ENCODE measurements around the gene KRTAP9-8. TPM values are rescaled to one million over a fixed set of nuclear protein-coding genes. Genes with fewer than 3 reads are reported as not detected.

KRTAP9-8 gene
- total and polyA plus RNA-seq, 2 of the 8 experiments (the other 6 are each of a cell fraction or from before 2014, with no cell fraction given): not detected

DNA sequence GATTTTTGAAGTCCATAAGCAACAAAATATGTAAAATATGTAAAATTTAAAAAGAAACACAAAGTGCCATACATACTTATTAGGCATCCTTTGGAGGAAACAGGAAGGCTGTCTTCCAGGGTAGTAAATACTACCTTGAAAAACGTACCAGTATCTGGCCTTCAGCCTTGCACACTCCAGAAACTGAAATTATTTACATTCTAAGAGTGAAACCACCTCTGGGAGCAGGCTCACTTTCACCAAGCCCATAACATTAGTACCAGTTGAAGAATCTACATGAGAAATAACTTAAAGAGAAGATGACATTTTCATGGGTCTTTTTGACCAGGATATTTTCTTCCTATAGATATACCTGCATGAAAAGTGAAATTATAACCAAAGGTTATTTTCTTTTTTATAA is 41.7 kb upstream of the KRTAP9-8 start:
- no peaks in the 10 kb centered on the region for H3K79me1 ChIP-seq (ENCODE audit: low read depth, low read length)
- WGBS, 2 experiments (ENCODE audit: extremely low coverage in 1 of 2, insufficient coverage in 1 of 2, insufficient read length in 1 of 2, insufficient replicate concordance in 2 of 2, low coverage in 1 of 2, low lambda C conversion rate in 2 of 2, missing lambda C conversion rate in 1 of 2): 100% methylated on average over 1 of the region's 1 CpG; no CpG with 5 or more reads in 1 of the 2 experiments

More for the DNA sequence above, 41.7 kb upstream of the KRTAP9-8 start:
- H4K20me1 ChIP-seq (replicated peaks in 1 of 2; ENCODE audit: control insufficient read depth in 1 of 2, insufficient read depth in 2 of 2, low read length in 2 of 2): no peaks in the 10 kb centered on the region
- no peak overlapping the region for H3K18ac ChIP-seq (ENCODE audit: extremely low read depth, low read length)
- ChIA-PET CTCF (ENCODE audit: partially characterized antibody) (no interaction called here), POLR2A (ENCODE audit: partially characterized antibody) (no interaction called here)
- H3K23me2 ChIP-seq (ENCODE audit: low read depth, low read length): no peaks in the 10 kb centered on the region
- H3K27ac ChIP-seq (ENCODE audit: low read depth, low read length): no peak overlapping the region
- H3K4me3 ChIP-seq (ENCODE audit: extremely low read depth in 1 of 4, insufficient read depth in 2 of 4, low read depth in 3 of 4, low read length in 4 of 4): no peak overlapping the region
- H2AFZ ChIP-seq (ENCODE audit: low read length): no peak overlapping the region
- H2BK20ac ChIP-seq (ENCODE audit: low read length): no peak overlapping the region
- no peak overlapping the region for H2BK12ac ChIP-seq (ENCODE audit: low read depth, low read length)
- H2BK5ac ChIP-seq (ENCODE audit: low read depth, low read length): no peak overlapping the region
- no peaks in the 10 kb centered on the region for H3K79me2 ChIP-seq (ENCODE audit: control insufficient read depth in 1 of 2, insufficient read depth in 2 of 2, low read length in 2 of 2)
- H2BK15ac ChIP-seq (ENCODE audit: low read length): no peak overlapping the region
- H4K5ac ChIP-seq (ENCODE audit: insufficient read length, low read depth, low read length): no peak overlapping the region
- H3K27me3 ChIP-seq (replicated peaks in 1 of 4; ENCODE audit: control insufficient read depth in 3 of 4, extremely low read depth in 1 of 4, insufficient read depth in 3 of 4, low read length in 3 of 4): no peaks in the 10 kb centered on the region
- no peak overlapping the region for H3K4ac ChIP-seq (replicated peaks; ENCODE audit: insufficient read length, low read depth, low read length)
- no peak overlapping the region for H4K91ac ChIP-seq (replicated peaks; ENCODE audit: insufficient read length, low read length)
- no peak overlapping the region for H2BK120ac ChIP-seq (replicated peaks; ENCODE audit: low read depth, low read length)
- no peak overlapping the region for H3K23ac ChIP-seq (ENCODE audit: insufficient read length)
- no peak overlapping the region for H3K56ac ChIP-seq (replicated peaks; ENCODE audit: insufficient read length, low read depth, low read length)
- no peak overlapping the region for H3K9ac ChIP-seq (replicated peaks in 1 of 4; ENCODE audit: extremely low read depth in 1 of 4, low read depth in 3 of 4, low read length in 3 of 4)
- no peak overlapping the region for H3K4me2 ChIP-seq (ENCODE audit: insufficient read depth in 1 of 2, low read depth in 2 of 2, low read length in 2 of 2)
- DNase-seq (ENCODE audit: low read depth in 1 of 2, low spot score in 2 of 2): no peak
- H3K14ac ChIP-seq (ENCODE audit: insufficient read length): no peak overlapping the region
- TF ChIP-seq ASH2L (IDR thresholded peaks at IDR 0.05; ENCODE audit: low read length) (no peak), SAP30 (IDR thresholded peaks at IDR 0.05; ENCODE audit: insufficient read depth, insufficient replicate concordance, low read length) (no peak), CHD1 (IDR thresholded peaks at IDR 0.05; ENCODE audit: low read depth, low read length) (no peak), CBX8 (IDR thresholded peaks at IDR 0.05; ENCODE audit: borderline replicate concordance, low read depth, low read length) (no peak)
- no peaks in the 10 kb centered on the region for H3K4me1 ChIP-seq (replicated peaks in 1 of 4; ENCODE audit: control insufficient read depth in 3 of 4, insufficient read depth in 4 of 4, low read length in 3 of 4)
- H2AK5ac ChIP-seq (ENCODE audit: low read depth, low read length): no peak overlapping the region
- H3K9me3 ChIP-seq (ENCODE audit: insufficient read depth in 2 of 2, low read depth in 1 of 2, low read length in 1 of 2): 0 out of 4 replicates have a peak, but pooled peaks cover 0 to 3% of the 10 kb centered on the region in 2 experiments
- H4K8ac ChIP-seq (ENCODE audit: extremely low read depth, insufficient read depth, low read length): no peak overlapping the region
- H3K36me3 ChIP-seq (ENCODE audit: control insufficient read depth in 2 of 4, insufficient read depth in 4 of 4, low read length in 3 of 4): no peaks in the 10 kb centered on the region
- FAIRE-seq: no peak

Data from H1 (cell line).